ENCODE data around the gene GOLM1. TPM values are rescaled to one million over a fixed set of nuclear protein-coding genes. Genes with fewer than 3 reads are reported as not detected.

The GOLM1 gene
- total RNA-seq, 1 experiment from 2014 or later: 33.9 TPM

DNA sequence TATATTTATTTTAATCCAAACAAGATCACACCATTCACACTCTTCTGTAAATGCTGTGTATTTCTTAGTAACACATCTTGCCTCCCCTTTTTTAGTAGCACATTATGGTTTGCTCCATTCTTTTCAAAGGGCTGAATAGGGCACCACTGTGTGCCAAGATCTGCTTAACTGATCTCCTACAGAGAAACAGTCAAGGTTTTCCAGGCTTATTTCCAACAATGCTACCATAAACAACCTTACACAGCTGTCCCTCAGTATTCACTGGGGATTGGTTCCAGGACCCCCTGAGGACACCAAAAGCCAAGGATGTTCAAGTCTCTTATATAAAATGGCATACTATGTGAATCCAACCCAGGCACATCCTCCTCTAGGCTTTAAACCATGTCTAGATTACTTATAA lies 16.5 kb downstream of the GOLM1 start:
- TF ChIP-seq, protein P1, sequence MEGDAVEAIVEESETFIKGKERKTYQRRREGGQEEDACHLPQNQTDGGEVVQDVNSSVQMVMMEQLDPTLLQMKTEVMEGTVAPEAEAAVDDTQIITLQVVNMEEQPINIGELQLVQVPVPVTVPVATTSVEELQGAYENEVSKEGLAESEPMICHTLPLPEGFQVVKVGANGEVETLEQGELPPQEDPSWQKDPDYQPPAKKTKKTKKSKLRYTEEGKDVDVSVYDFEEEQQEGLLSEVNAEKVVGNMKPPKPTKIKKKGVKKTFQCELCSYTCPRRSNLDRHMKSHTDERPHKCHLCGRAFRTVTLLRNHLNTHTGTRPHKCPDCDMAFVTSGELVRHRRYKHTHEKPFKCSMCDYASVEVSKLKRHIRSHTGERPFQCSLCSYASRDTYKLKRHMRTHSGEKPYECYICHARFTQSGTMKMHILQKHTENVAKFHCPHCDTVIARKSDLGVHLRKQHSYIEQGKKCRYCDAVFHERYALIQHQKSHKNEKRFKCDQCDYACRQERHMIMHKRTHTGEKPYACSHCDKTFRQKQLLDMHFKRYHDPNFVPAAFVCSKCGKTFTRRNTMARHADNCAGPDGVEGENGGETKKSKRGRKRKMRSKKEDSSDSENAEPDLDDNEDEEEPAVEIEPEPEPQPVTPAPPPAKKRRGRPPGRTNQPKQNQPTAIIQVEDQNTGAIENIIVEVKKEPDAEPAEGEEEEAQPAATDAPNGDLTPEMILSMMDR (IDR thresholded peaks at IDR 0.05; ENCODE audit: unreplicated experiment): no peak
- CTCF ChIA-PET: no interaction called here
- Mint-ChIP-seq H3K27ac (ENCODE audit: low read depth, unreplicated experiment) (peak overlapping the region; percentile 31), H3K27me3 (ENCODE audit: insufficient read depth, unreplicated experiment) (no peaks in the 10 kb centered on the region), H3K4me3 (ENCODE audit: unreplicated experiment) (no peak overlapping the region), H3K4me1 (ENCODE audit: insufficient read depth, unreplicated experiment) (peaks cover 12% of the 10 kb centered on the region), H3K9me3 (ENCODE audit: unreplicated experiment) (no peaks in the 10 kb centered on the region), H3K36me3 (ENCODE audit: insufficient read depth, unreplicated experiment) (peaks cover 13% of the 10 kb centered on the region)
- POLR2A ChIA-PET: no interaction called here
- intact Hi-C loops (cut with micrococcal nuclease): no loop called here
- no TSS peak for BruUV-seq (replicated peaks)
- DNase-seq (ENCODE audit: unreplicated experiment): no peak

DNA sequence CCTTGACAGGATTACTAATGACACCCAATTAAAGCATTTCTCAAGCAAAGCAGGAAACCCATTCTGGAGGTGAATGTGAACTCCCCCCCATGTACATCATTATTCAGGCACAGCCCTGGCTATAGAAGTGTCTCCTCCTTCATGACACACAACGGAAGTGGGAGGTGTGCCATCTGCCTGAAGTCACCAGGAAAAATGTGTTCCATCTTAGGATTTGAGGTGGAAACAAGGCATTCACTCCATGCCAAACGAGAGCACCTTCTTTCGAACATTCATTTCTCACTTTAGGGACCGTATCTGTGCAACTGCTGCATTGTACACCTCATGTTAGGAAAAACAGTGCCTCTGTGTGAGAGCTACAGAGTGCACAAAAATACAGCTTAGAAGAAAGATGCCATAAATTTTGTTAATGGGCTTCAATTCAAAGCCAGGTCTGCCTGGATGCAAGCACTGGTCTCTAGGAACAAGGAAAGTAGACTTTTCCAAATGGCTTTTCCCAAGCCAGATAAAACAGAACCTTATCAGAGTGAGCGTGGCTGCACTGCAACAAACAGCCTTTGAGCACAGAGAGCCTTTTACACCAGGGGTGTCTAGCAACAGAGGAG lies 19.4 kb downstream of the GOLM1 start:
- Mint-ChIP-seq H3K36me3 (ENCODE audit: insufficient read depth, unreplicated experiment) (peaks cover 28% of the 10 kb centered on the region), H3K4me1 (ENCODE audit: insufficient read depth, unreplicated experiment) (peaks cover 12% of the 10 kb centered on the region), H3K27ac (ENCODE audit: low read depth, unreplicated experiment) (no peak overlapping the region), H3K4me3 (ENCODE audit: unreplicated experiment) (no peak overlapping the region), H3K27me3 (ENCODE audit: insufficient read depth, unreplicated experiment) (no peaks in the 10 kb centered on the region), H3K9me3 (ENCODE audit: unreplicated experiment) (no peaks in the 10 kb centered on the region)
- TF ChIP-seq, protein P1 (IDR thresholded peaks at IDR 0.05; ENCODE audit: unreplicated experiment): no peak
- POLR2A ChIA-PET: no interaction called here
- DNase-seq (ENCODE audit: unreplicated experiment): peak; percentile 12
- intact Hi-C loops (cut with micrococcal nuclease): no loop called here
- CTCF ChIA-PET: no interaction called here
- BruUV-seq (replicated peaks): no TSS peak

GRCh38 chr9:86079421-86079831 lies 19.9 kb downstream of the GOLM1 start:
- TF ChIP-seq, protein P1 (IDR thresholded peaks at IDR 0.05; ENCODE audit: unreplicated experiment): no peak
- DNase-seq (ENCODE audit: unreplicated experiment): no peak
- intact Hi-C loops (cut with micrococcal nuclease): no loop called here
- H3K9me3 Mint-ChIP-seq (ENCODE audit: unreplicated experiment): no peaks in the 10 kb centered on the region
- no peak overlapping the region for H3K4me3 Mint-ChIP-seq (ENCODE audit: unreplicated experiment)
- H3K27ac Mint-ChIP-seq (ENCODE audit: low read depth, unreplicated experiment): no peak overlapping the region
- ChIA-PET POLR2A (no interaction called here), CTCF (no interaction called here)
- H3K27me3 Mint-ChIP-seq (ENCODE audit: insufficient read depth, unreplicated experiment): no peaks in the 10 kb centered on the region
- peaks cover 28% of the 10 kb centered on the region for H3K36me3 Mint-ChIP-seq (ENCODE audit: insufficient read depth, unreplicated experiment)
- H3K4me1 Mint-ChIP-seq (ENCODE audit: insufficient read depth, unreplicated experiment): peaks cover 12% of the 10 kb centered on the region
- no TSS peak for BruUV-seq (replicated peaks)

- Mint-ChIP-seq H3K9me3 (ENCODE audit: unreplicated experiment) (no peaks in the 10 kb centered on the region), H3K27ac (ENCODE audit: low read depth, unreplicated experiment) (no peak overlapping the region), H3K4me1 (ENCODE audit: insufficient read depth, unreplicated experiment) (peaks cover 12% of the 10 kb centered on the region), H3K4me3 (ENCODE audit: unreplicated experiment) (no peak overlapping the region), H3K27me3 (ENCODE audit: insufficient read depth, unreplicated experiment) (no peaks in the 10 kb centered on the region), H3K36me3 (ENCODE audit: insufficient read depth, unreplicated experiment) (peaks cover 28% of the 10 kb centered on the region)
- TF ChIP-seq, protein P1 (IDR thresholded peaks at IDR 0.05; ENCODE audit: unreplicated experiment): no peak
- ChIA-PET CTCF (no interaction called here), POLR2A (no interaction called here)
- BruUV-seq (replicated peaks): no TSS peak
- no peak for DNase-seq (ENCODE audit: unreplicated experiment)
- intact Hi-C loops (cut with micrococcal nuclease): no loop called here
Observed at GRCh38 chr9:86078731-86079130, 20.6 kb downstream of the GOLM1 start.
